Right atrium auricular region (tissue), 2 donors: ENCODE measurements around the gene CACNG3. TPM values are rescaled to one million over a fixed set of nuclear protein-coding genes. Genes with fewer than 3 reads are reported as not detected.
"Not testable (repeated sequence)": the region's sequence is repeated elsewhere in the genome, so short reads cannot be mapped to it uniquely, and the experiment has no call there.

Experiments used
- DNase-seq: peaks from one replicate; pipeline ENCODE4 v3.0.0-alpha.2; 2019; ENCODE audit warnings: low spot score
- H3K27ac ChIP-seq, 2 donors: fragments of 200-600 bp; sonication (generic); 1 replicate in 1 of 2; 2 replicates in 1 of 2; pipeline ENCODE4 v1.5.1; 2016 to 2019
- H3K27me3 ChIP-seq, 2 donors: fragments of 200-600 bp; sonication (generic); one replicate each; pipeline versions ENCODE4 v1.5.1 to v1.6.0; 2017 to 2019
- H3K36me3 ChIP-seq: fragments of 200-600 bp; sonication (generic); one replicate; pipeline ENCODE4 v1.5.1; 2016
- H3K4me1 ChIP-seq, 2 donors: fragments of 200-600 bp; sonication (generic); one replicate each; pipeline versions ENCODE4 v1.5.1 to v1.6.0; 2017 to 2019
- H3K4me3 ChIP-seq, 2 donors: fragments of 200-600 bp; sonication (generic); 1 replicate in 1 of 2; 2 replicates in 1 of 2; pipeline ENCODE4 v1.5.1; 2017 to 2019; ENCODE audit warnings: mild to moderate bottlenecking in 1 of 2, moderate library complexity in 1 of 2
- H3K9me3 ChIP-seq, 2 donors: fragments of 200-600 bp; sonication (generic); one replicate each; pipeline ENCODE4 v1.5.1; 2019
- CTCF ChIP-seq, 2 donors: fragments of 200-600 bp; sonication (generic); IDR thresholded peaks; one replicate each; pipeline ENCODE4 v1.5.1; 2019; ENCODE audit warnings: antibody characterized with exemption in 2 of 2
- total RNA-seq, 2 donors: library from RNA; depleted of rRNA; stranded (reverse); fragments of >200 nt; gene quantifications; one replicate each; pipeline ENCODE4 v1.1.0, GENCODE V29; 2016

The CACNG3 gene
- total RNA-seq, 2 donors from 2014 or later: not detected

GRCh38 chr16:24332582-24333090, 76.5 kb downstream of the CACNG3 start:
- no peak overlapping the region for H3K4me3 ChIP-seq
- no peaks in the 10 kb centered on the region for H3K9me3 ChIP-seq
- H3K4me1 ChIP-seq: no peaks in the 10 kb centered on the region
- no peak overlapping the region for H3K27ac ChIP-seq
- TF ChIP-seq CTCF (IDR thresholded peaks at IDR 0.05): no peak
- DNase-seq: no peak
- no peaks in the 10 kb centered on the region for H3K27me3 ChIP-seq
- H3K36me3 ChIP-seq: no peaks in the 10 kb centered on the region

- no peaks in the 10 kb centered on the region for H3K36me3 ChIP-seq
- H3K4me3 ChIP-seq: no peak overlapping the region
- H3K9me3 ChIP-seq: no peaks in the 10 kb centered on the region
- TF ChIP-seq CTCF (IDR thresholded peaks at IDR 0.05): no peak
- H3K4me1 ChIP-seq: no peaks in the 10 kb centered on the region
- H3K27me3 ChIP-seq: no peaks in the 10 kb centered on the region
- H3K27ac ChIP-seq: no peak overlapping the region
- DNase-seq: no peak
Observed at GRCh38 chr16:24336491-24336890, 80.4 kb downstream of the CACNG3 start.

- DNase-seq: no peak
- Histone ChIP-seq H3K4me1 (no peaks in the 10 kb centered on the region), H3K36me3 (no peaks in the 10 kb centered on the region), H3K9me3 (no peaks in the 10 kb centered on the region), H3K4me3 (no peak overlapping the region), H3K27ac (no peak overlapping the region), H3K27me3 (no peaks in the 10 kb centered on the region)
- TF ChIP-seq CTCF (IDR thresholded peaks at IDR 0.05): no peak
Observed at GRCh38 chr16:24337013-24337412, 80.9 kb downstream of the CACNG3 start.

GRCh38 chr16:24343829-24344228, 87.7 kb downstream of the CACNG3 start:
- H3K36me3 ChIP-seq, H3K4me1 ChIP-seq, H3K27ac ChIP-seq, H3K4me3 ChIP-seq, H3K27me3 ChIP-seq, DNase-seq, H3K9me3 ChIP-seq: not testable (repeated sequence)

- no peak for TF ChIP-seq CTCF (IDR thresholded peaks at IDR 0.05)
- no peaks in the 10 kb centered on the region for H3K27me3 ChIP-seq
- no peak overlapping the region for H3K4me3 ChIP-seq
- no peaks in the 10 kb centered on the region for H3K9me3 ChIP-seq
- H3K4me1 ChIP-seq: no peaks in the 10 kb centered on the region
- no peak for DNase-seq
- no peaks in the 10 kb centered on the region for H3K36me3 ChIP-seq
- no peak overlapping the region for H3K27ac ChIP-seq
Observed at GRCh38 chr16:24344784-24345183, 88.6 kb downstream of the CACNG3 start.

GRCh38 chr16:24345704-24346103, 89.6 kb downstream of the CACNG3 start:
- no peak for TF ChIP-seq CTCF (IDR thresholded peaks at IDR 0.05)
- Histone ChIP-seq H3K27me3 (no peaks in the 10 kb centered on the region), H3K4me1 (no peaks in the 10 kb centered on the region), H3K27ac (no peak overlapping the region), H3K4me3 (no peak overlapping the region), H3K36me3 (no peaks in the 10 kb centered on the region), H3K9me3 (no peaks in the 10 kb centered on the region)
- no peak for DNase-seq
